ENCODE measurements around the gene TVP23B. TPM values are rescaled to one million over a fixed set of nuclear protein-coding genes. Genes with fewer than 3 reads are reported as not detected.
"Not testable (repeated sequence)": the region's sequence is repeated elsewhere in the genome, so short reads cannot be mapped to it uniquely, and the experiment has no call there.

Gene TVP23B
- total and polyA plus RNA-seq, 3 experiments from 2014 or later, result 38.8 to 53.1 (median 44.4) TPM

DNA sequence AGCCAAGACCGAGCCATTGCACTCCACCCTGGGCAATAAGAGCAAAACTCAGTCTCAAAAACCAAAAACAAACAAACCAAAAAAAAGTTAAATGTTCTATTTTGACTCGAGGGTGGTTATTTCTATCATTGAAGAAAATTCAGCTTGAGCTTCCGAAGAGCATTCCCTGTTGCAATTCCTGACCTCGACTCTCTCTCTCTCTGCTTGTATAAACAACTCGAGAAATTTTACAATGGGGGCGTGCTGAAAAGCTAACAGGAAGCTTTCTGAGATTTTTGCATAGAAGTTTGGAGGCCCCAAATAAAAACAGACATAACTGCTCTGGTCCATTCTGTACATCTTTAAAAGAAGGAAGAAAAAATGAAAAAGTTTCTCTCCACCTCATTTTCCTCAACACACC lies 33.5 kb upstream of the TVP23B start:
- H3K4me3 ChIP-seq (ENCODE audit: low read length); DNase-seq; H3K9me3 ChIP-seq (ENCODE audit: low read length); H3K4me3 Mint-ChIP-seq; H3K4me1 ChIP-seq (ENCODE audit: insufficient read depth, low read length); H3K9me3 Mint-ChIP-seq; POLR2A ChIA-PET; CTCF ChIA-PET; H3K4me1 Mint-ChIP-seq; H3K27ac Mint-ChIP-seq; H3K36me3 ChIP-seq (ENCODE audit: insufficient read depth, low read length); H3K36me3 Mint-ChIP-seq; H3K27me3 ChIP-seq (ENCODE audit: insufficient read depth, low read length, poor library complexity, severe bottlenecking); H3K27ac ChIP-seq (ENCODE audit: low read depth, low read length); H3K27me3 Mint-ChIP-seq: not testable (repeated sequence)

DNA sequence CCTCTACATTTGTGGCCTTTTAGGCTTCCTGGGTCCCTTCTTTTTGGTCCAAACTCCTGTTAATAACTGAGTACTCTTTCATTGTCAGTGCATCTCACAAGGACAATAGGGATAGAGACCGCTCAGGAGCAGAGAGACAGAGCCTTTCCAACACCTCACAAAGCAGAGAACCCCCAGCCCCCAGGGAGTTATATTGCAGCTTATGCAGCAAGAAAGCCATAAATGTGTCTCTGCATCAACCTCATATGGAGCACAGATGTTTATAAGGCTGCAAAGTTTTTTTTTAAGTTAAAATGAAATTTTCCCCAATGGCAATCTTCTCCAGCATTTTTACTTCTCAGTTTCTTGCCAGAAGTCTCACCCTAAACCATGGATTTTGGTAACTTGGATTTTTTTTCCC lies 30.7 kb upstream of the TVP23B start:
- H3K36me3 ChIP-seq (ENCODE audit: insufficient read depth, low read length); H3K9me3 Mint-ChIP-seq; H3K4me1 ChIP-seq (ENCODE audit: insufficient read depth, low read length); H3K9me3 ChIP-seq (ENCODE audit: low read length); DNase-seq; H3K4me1 Mint-ChIP-seq; H3K4me3 Mint-ChIP-seq; H3K27ac ChIP-seq (ENCODE audit: low read depth, low read length); CTCF ChIA-PET; H3K27ac Mint-ChIP-seq; POLR2A ChIA-PET; H3K36me3 Mint-ChIP-seq; H3K27me3 ChIP-seq (ENCODE audit: insufficient read depth, low read length, poor library complexity, severe bottlenecking); H3K27me3 Mint-ChIP-seq; H3K4me3 ChIP-seq (ENCODE audit: low read length): not testable (repeated sequence)

DNA sequence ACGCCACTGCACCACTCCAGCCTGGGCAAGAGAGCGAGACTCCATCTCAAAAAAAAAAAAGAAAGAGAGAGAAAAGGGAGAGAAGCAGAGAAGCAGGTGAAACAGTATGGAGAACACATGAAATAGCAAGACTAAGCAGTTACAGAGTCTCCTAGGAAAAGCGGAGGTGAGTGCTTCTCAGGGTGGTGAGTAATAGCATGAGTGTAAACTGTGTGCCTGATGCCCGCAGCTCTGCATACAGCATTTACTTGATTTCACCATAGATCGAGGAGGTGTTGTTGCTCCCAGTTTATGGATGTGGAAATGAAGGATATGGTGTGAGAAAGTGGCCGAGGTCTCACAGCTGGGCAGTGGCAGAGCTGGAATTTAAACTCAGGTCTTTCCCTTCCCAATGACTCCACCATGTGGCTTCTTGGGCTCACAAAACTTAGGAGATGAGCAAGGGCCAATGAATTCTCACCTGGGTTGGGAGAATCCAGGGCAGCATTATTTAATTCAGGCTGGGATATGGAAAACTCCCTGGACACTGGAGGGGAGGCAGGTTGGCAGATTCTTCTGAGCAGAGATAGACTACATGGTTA lies 27.1 kb upstream of the TVP23B start:
- H3K4me3 Mint-ChIP-seq; H3K27ac Mint-ChIP-seq; DNase-seq; H3K36me3 ChIP-seq (ENCODE audit: insufficient read depth, low read length); H3K4me1 Mint-ChIP-seq; CTCF ChIA-PET; H3K27ac ChIP-seq (ENCODE audit: low read depth, low read length); H3K27me3 ChIP-seq (ENCODE audit: insufficient read depth, low read length, poor library complexity, severe bottlenecking); H3K4me3 ChIP-seq (ENCODE audit: low read length); POLR2A ChIA-PET; H3K36me3 Mint-ChIP-seq; H3K9me3 Mint-ChIP-seq; H3K9me3 ChIP-seq (ENCODE audit: low read length); H3K4me1 ChIP-seq (ENCODE audit: insufficient read depth, low read length); H3K27me3 Mint-ChIP-seq: not testable (repeated sequence)

DNA sequence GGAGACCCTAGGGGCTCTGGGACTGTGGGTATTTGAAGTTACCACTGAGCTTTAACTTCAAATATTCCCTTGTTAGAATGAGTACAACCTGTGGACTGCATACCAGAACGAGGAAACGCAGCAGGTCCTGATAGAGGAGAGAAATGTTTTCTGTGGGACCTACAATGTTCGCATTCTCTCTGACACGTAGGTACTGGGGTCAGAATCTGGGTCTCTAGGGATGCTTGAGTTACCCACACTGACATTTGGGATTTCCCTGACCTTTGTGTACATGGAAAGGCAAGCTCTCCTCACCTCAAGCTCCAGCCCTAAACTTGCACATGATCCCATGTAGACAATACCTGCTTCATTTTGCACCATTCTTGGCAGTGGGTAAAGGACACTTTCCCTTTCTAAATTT lies 25.0 kb upstream of the TVP23B start:
- H3K27ac Mint-ChIP-seq; H3K4me3 ChIP-seq (ENCODE audit: low read length); H3K27me3 Mint-ChIP-seq; H3K36me3 ChIP-seq (ENCODE audit: insufficient read depth, low read length); H3K36me3 Mint-ChIP-seq; H3K4me1 ChIP-seq (ENCODE audit: insufficient read depth, low read length); H3K27me3 ChIP-seq (ENCODE audit: insufficient read depth, low read length, poor library complexity, severe bottlenecking); H3K4me3 Mint-ChIP-seq; H3K4me1 Mint-ChIP-seq; H3K9me3 Mint-ChIP-seq; CTCF ChIA-PET; H3K9me3 ChIP-seq (ENCODE audit: low read length); POLR2A ChIA-PET; H3K27ac ChIP-seq (ENCODE audit: low read depth, low read length); DNase-seq: not testable (repeated sequence)

DNA sequence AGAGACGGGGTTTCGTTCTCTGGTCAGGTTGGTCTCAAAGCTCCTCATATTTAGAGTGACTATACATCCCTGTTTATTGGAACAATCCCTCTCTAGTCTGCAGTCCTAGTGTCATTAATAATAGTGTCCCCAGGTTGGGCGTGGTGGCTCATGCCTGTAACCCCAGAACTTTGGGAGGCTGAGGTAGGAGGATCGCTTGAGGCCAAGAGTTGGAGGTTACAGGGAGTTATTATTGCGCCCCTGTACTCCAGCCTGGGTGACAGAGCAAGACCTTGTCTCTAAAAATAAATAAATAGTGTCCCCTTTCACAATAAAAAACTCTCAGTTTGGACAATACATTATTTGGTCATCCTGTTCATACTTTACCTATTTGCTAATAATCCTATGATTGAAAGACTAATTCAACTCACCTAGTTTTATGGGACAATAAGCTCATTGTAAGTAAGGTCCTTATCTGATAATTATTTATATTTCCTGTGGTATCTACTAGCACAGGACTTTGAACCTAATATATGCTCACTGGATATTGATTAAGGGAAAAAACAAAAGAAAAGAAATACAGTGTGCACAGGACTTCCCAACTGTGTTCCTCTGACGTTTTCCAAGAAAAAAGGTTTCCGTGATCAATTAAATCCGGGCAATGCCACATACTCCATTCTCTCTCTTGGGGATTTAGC lies 23.5 kb upstream of the TVP23B start:
- H3K27ac Mint-ChIP-seq; H3K27me3 Mint-ChIP-seq; H3K27me3 ChIP-seq (ENCODE audit: insufficient read depth, low read length, poor library complexity, severe bottlenecking); H3K4me1 Mint-ChIP-seq; H3K9me3 Mint-ChIP-seq; H3K4me3 ChIP-seq (ENCODE audit: low read length); DNase-seq; H3K4me3 Mint-ChIP-seq; H3K27ac ChIP-seq (ENCODE audit: low read depth, low read length); H3K36me3 ChIP-seq (ENCODE audit: insufficient read depth, low read length); H3K9me3 ChIP-seq (ENCODE audit: low read length); H3K36me3 Mint-ChIP-seq; CTCF ChIA-PET; POLR2A ChIA-PET; H3K4me1 ChIP-seq (ENCODE audit: insufficient read depth, low read length): not testable (repeated sequence)

DNA sequence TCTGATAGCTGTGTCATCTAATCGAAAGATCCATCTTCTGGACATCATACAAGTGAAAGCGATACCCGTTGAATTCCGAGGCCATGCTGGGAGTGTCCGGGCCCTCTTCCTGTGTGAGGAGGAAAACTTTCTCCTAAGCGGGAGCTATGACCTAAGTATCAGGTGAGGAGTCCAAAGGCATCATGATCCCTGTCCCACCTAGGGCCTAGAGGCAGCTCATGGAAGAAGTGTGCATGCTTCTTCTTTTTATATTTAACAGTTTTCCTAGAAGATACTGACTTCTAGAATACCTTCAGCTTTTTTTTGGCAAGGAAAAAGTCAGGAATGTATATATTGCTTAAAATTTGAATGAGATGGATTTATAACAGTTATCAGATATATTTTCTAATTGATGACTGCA lies 22.6 kb upstream of the TVP23B start:
- H3K27me3 ChIP-seq (ENCODE audit: insufficient read depth, low read length, poor library complexity, severe bottlenecking); H3K4me1 Mint-ChIP-seq; H3K4me3 ChIP-seq (ENCODE audit: low read length); H3K27ac ChIP-seq (ENCODE audit: low read depth, low read length); DNase-seq; H3K4me3 Mint-ChIP-seq; H3K9me3 ChIP-seq (ENCODE audit: low read length); H3K9me3 Mint-ChIP-seq; H3K4me1 ChIP-seq (ENCODE audit: insufficient read depth, low read length); H3K27ac Mint-ChIP-seq; POLR2A ChIA-PET; H3K27me3 Mint-ChIP-seq; H3K36me3 Mint-ChIP-seq; CTCF ChIA-PET; H3K36me3 ChIP-seq (ENCODE audit: insufficient read depth, low read length): not testable (repeated sequence)

DNA sequence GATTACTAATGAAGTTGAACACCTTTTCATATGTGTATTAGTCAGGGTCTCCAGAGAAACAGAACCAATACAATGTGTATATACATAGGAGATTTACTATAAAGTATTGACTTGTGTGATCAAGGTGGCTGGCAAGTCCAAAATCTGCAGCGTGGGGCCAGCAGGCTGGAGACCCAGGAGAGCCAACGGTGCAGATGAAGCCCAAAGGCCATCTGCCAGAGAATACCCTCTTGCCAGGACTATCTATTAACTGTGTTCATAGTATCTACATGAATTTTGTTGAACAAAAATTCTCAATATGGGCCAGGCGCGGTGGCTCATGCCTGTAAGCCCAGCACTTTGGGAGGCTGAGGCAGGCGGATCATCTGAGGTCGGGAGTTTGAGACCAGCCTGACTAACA lies 20.8 kb upstream of the TVP23B start:
- H3K9me3 ChIP-seq (ENCODE audit: low read length); H3K27me3 ChIP-seq (ENCODE audit: insufficient read depth, low read length, poor library complexity, severe bottlenecking); POLR2A ChIA-PET; H3K36me3 ChIP-seq (ENCODE audit: insufficient read depth, low read length); H3K4me1 Mint-ChIP-seq; H3K36me3 Mint-ChIP-seq; H3K4me1 ChIP-seq (ENCODE audit: insufficient read depth, low read length); H3K4me3 Mint-ChIP-seq; H3K27me3 Mint-ChIP-seq; H3K4me3 ChIP-seq (ENCODE audit: low read length); H3K27ac ChIP-seq (ENCODE audit: low read depth, low read length); DNase-seq; H3K9me3 Mint-ChIP-seq; CTCF ChIA-PET; H3K27ac Mint-ChIP-seq: not testable (repeated sequence)

DNA sequence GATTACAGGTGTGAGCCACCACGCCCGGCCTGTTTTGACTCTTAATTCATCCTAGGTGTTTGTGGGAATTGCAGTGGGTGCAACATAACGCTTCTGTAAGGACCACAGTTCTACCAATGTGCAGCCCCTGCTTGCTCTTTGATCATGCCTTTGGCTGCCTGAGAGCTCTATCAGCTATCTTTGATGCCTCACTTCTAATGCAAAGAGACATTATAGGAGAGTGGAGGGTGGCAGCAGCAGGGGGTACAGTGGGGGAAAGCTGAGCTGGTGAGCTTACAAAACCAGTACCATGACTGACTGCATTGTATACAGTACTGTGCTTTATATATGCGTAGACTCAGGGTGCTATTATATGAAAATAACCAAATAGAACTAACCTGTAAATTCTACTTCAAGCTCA lies 10.4 kb upstream of the TVP23B start:
- H3K27ac Mint-ChIP-seq; H3K27me3 ChIP-seq (ENCODE audit: insufficient read depth, low read length, poor library complexity, severe bottlenecking); H3K4me3 Mint-ChIP-seq; H3K4me3 ChIP-seq (ENCODE audit: low read length); H3K9me3 ChIP-seq (ENCODE audit: low read length); DNase-seq; H3K36me3 Mint-ChIP-seq; H3K4me1 Mint-ChIP-seq; CTCF ChIA-PET; H3K27ac ChIP-seq (ENCODE audit: low read depth, low read length); H3K4me1 ChIP-seq (ENCODE audit: insufficient read depth, low read length); H3K9me3 Mint-ChIP-seq; H3K36me3 ChIP-seq (ENCODE audit: insufficient read depth, low read length); POLR2A ChIA-PET; H3K27me3 Mint-ChIP-seq: not testable (repeated sequence)

GRCh38 chr17:18771066-18771465 lies 9.9 kb upstream of the TVP23B start:
- not testable (repeated sequence) for H3K4me1 Mint-ChIP-seq, DNase-seq

More at GRCh38 chr17:18771066-18771465, 9.9 kb upstream of the TVP23B start:
- H3K9me3 Mint-ChIP-seq; H3K4me3 Mint-ChIP-seq; H3K27me3 Mint-ChIP-seq; H3K27me3 ChIP-seq (ENCODE audit: insufficient read depth, low read length, poor library complexity, severe bottlenecking); H3K36me3 Mint-ChIP-seq; POLR2A ChIA-PET; H3K4me3 ChIP-seq (ENCODE audit: low read length); H3K9me3 ChIP-seq (ENCODE audit: low read length); H3K27ac ChIP-seq (ENCODE audit: low read depth, low read length); CTCF ChIA-PET; H3K4me1 ChIP-seq (ENCODE audit: insufficient read depth, low read length); H3K27ac Mint-ChIP-seq; H3K36me3 ChIP-seq (ENCODE audit: insufficient read depth, low read length): not testable (repeated sequence)
